NK-92 (cell line): ENCODE results near the gene GGCX.
"Not testable (repeated sequence)": the region's sequence is repeated elsewhere in the genome, so short reads cannot be mapped to it uniquely, and the experiment has no call there.

Source experiments
- DNase-seq: peaks from one replicate; lab custom pipeline; 2025; ENCODE audit not compliant: unreplicated experiment; lab: John Stamatoyannopoulos, UW

The GGCX gene

GRCh38 chr2:85575739-85576138 is 14.4 kb upstream of the GGCX start:
- DNase-seq = no peak

GRCh38 chr2:85566265-85566664 is 5.0 kb upstream of the GGCX start:
- DNase-seq = no peak

- DNase-seq = no peak
Measured at GRCh38 chr2:85564144-85564563, 2.9 kb upstream of the GGCX start.

- DNase-seq = no peak
Measured at GRCh38 chr2:85560812-85561279, 447 bp downstream of the GGCX start.

- not testable (repeated sequence) for DNase-seq
Measured at GRCh38 chr2:85560403-85560726, 928 bp downstream of the GGCX start.

- no peak for DNase-seq
Measured at GRCh38 chr2:85558160-85558559, 3.1 kb downstream of the GGCX start.

- no peak for DNase-seq
Measured at GRCh38 chr2:85557130-85557529, 4.2 kb downstream of the GGCX start.

GRCh38 chr2:85554980-85555612 is 6.2 kb downstream of the GGCX start:
- no peak for DNase-seq

- DNase-seq = no peak
Measured at GRCh38 chr2:85553184-85553583, 8.1 kb downstream of the GGCX start.

- DNase-seq = peak; percentile 49
Measured at GRCh38 chr2:85551698-85552678, 9.3 kb downstream of the GGCX start.

GRCh38 chr2:85550486-85550885 is 10.8 kb downstream of the GGCX start:
- DNase-seq = no peak

GRCh38 chr2:85549826-85550225 is 11.5 kb downstream of the GGCX start:
- no peak for DNase-seq

- DNase-seq = no peak
Measured at GRCh38 chr2:85549095-85549494, 12.2 kb downstream of the GGCX start.

- no peak for DNase-seq
Measured at GRCh38 chr2:85548608-85548900, 12.7 kb downstream of the GGCX start.

GRCh38 chr2:85547859-85548607 is 13.3 kb downstream of the GGCX start:
- DNase-seq = no peak

GRCh38 chr2:85547089-85547858 is 14.0 kb downstream of the GGCX start:
- no peak for DNase-seq

- no peak for DNase-seq
Measured at GRCh38 chr2:85545780-85546240, 15.5 kb downstream of the GGCX start.

- not testable (repeated sequence) for DNase-seq
Measured at GRCh38 chr2:85544915-85545779, 16.1 kb downstream of the GGCX start.

GRCh38 chr2:85544254-85544691 is 17.0 kb downstream of the GGCX start:
- not testable (repeated sequence) for DNase-seq

GRCh38 chr2:85542777-85543176 is 18.5 kb downstream of the GGCX start:
- no peak for DNase-seq
